OCI-LY7 (cell line): ENCODE measurements around the gene CCDC71L. TPM values are rescaled to one million over a fixed set of nuclear protein-coding genes. Genes with fewer than 3 reads are reported as not detected.

Experiments used
- BruUV-seq: library from RNA; stranded (reverse); fragments of 400-500 nt; replicated peaks from 2 replicates; lab custom pipeline; 2021; lab: Mats Ljungman, UMichigan
- CTCF ChIA-PET: fragments of 300-600 bp; sonication (Branson Sonifier 250); formaldehyde crosslinking; loops from one replicate; lab custom pipeline; 2022; ENCODE audit warnings: antibody characterized with exemption; ENCODE audit not compliant: unreplicated experiment; lab: Charles Lee
- POLR2A ChIA-PET: fragments of 300-600 bp; sonication (Branson Sonifier 250); formaldehyde crosslinking; loops from one replicate; lab custom pipeline; 2022; ENCODE audit warnings: antibody characterized with exemption; lab: Charles Lee
- DNase-seq: peaks from one replicate; pipeline ENCODE4 v3.0.0-alpha.2; 2015; ENCODE audit warnings: low spot score
- H2AFZ ChIP-seq: fragments of 200-600 bp; sonication (generic), shearing (Covaris generic); 2 replicates; pipeline ENCODE4 v1.6.1; 2014; ENCODE audit warnings: mild to moderate bottlenecking, antibody characterized with exemption, low read length, moderate library complexity
- H3K27ac ChIP-seq: fragments of 200-600 bp; sonication (generic); 2 replicates; pipeline ENCODE4 v1.5.1; 2014; ENCODE audit warnings: mixed run types, low read depth, mild to moderate bottlenecking, moderate library complexity, low read length, inconsistent platforms; ENCODE audit not compliant: poor library complexity, severe bottlenecking
- H3K36me3 ChIP-seq: fragments of 200-600 bp; sonication (generic); 2 replicates; pipeline ENCODE4 v1.6.1; 2014; ENCODE audit warnings: mild to moderate bottlenecking, antibody characterized with exemption, low read length, moderate library complexity, mixed read lengths; ENCODE audit not compliant: insufficient read depth
- H3K4me1 ChIP-seq: fragments of 200-600 bp; sonication (generic); 2 replicates; pipeline ENCODE4 v1.5.1; 2014; ENCODE audit warnings: mild to moderate bottlenecking, low read length; ENCODE audit not compliant: insufficient read depth, poor library complexity, severe bottlenecking
- H3K4me2 ChIP-seq: fragments of 200-600 bp; sonication (generic); 2 replicates; pipeline ENCODE4 v1.6.1; 2014; ENCODE audit warnings: mild to moderate bottlenecking, low read length
- H3K4me3 ChIP-seq: fragments of 200-600 bp; sonication (generic); 2 replicates; pipeline ENCODE4 v1.5.1; 2014; ENCODE audit warnings: mild to moderate bottlenecking, low read depth, low read length; ENCODE audit not compliant: poor library complexity, severe bottlenecking
- H3K79me2 ChIP-seq: fragments of 200-600 bp; sonication (generic); 2 replicates; pipeline ENCODE4 v1.6.1; 2016; ENCODE audit warnings: low read depth, mild to moderate bottlenecking, low read length, moderate library complexity, mixed read lengths; ENCODE audit not compliant: insufficient read depth
- H3K9me2 ChIP-seq: fragments of 200-600 bp; sonication (generic); 2 replicates; pipeline ENCODE4 v1.6.1; 2016; ENCODE audit warnings: mild to moderate bottlenecking, low read length, mixed read lengths; ENCODE audit not compliant: insufficient read depth
- H3K9me3 ChIP-seq: fragments of 200-600 bp; sonication (generic); 2 replicates; pipeline ENCODE4 v1.6.1; 2014; ENCODE audit warnings: mild to moderate bottlenecking, mixed run types, low read length, mixed read lengths
- H4K20me1 ChIP-seq: fragments of 200-600 bp; sonication (generic); 2 replicates; pipeline ENCODE4 v1.6.1; 2014; ENCODE audit warnings: mild to moderate bottlenecking, antibody characterized with exemption, low read length, moderate library complexity, mixed read lengths; ENCODE audit not compliant: insufficient read depth
- EZH2phosphoT487 ChIP-seq: fragments of 200-600 bp; sonication (generic); IDR thresholded peaks from 2 replicates; pipeline ENCODE4 v1.6.1; 2018; ENCODE audit warnings: low read depth, borderline replicate concordance, mild to moderate bottlenecking, mixed run types, antibody characterized with exemption, low read length, moderate library complexity, mixed read lengths
- intact Hi-C: fragments of 100-400 bp; cut with micrococcal nuclease; formaldehyde crosslinking; loops from one replicate; pipeline ENCODE4 v1.10.0; 2022; ENCODE audit not compliant: unreplicated experiment
- total RNA-seq, 2 experiments: library from RNA; depleted of rRNA in 1 of 2; stranded (reverse); fragments of >200 nt in 1 of 2; shearing (Covaris generic) in 1 of 2; gene quantifications; 2 replicates each; pipeline ENCODE4 v1.2.3, GENCODE V29; 2014 to 2022
- TF ChIP-seq, protein P1 (sequence below): fragments of 200-600 bp; sonication (generic); conservative IDR thresholded peaks from 2 replicates; pipeline ENCODE4 v1.5.1; 2014; ENCODE audit warnings: mild to moderate bottlenecking, antibody characterized with exemption, low read length, moderate library complexity, mixed read lengths

The CCDC71L gene
- total RNA-seq, 2 experiments from 2014 or later: 18.5 to 20.5 TPM

DNA sequence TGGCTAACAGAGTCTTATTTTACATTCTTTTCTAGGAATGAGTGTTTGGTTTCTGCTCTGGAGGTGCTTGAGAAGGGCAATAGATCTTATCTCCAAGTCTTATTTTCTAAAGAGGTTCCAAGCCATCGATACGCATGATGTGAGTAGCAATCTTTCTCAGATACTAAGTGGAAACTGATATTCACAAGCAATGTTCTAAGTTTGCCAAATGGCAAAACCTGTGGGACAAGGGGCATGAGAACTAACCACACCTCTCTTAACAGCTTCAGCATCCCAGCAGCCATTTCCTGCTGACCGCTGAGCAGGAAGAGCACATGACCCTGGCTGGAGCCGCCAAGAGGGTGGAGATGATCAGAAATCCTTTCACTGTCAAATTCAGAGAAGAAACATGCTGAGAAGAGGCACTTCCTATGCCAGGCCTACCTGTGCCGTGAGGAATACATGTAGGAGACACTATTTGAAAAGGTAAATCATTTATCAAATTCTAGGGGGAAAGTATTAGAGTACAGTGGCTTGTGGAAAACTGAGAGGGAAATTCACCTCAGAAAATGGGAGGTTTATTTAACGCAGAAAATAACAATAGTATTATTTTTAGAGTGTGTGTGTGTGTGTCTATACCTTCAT, 35.2 kb downstream of the CCDC71L start:
- Histone ChIP-seq H3K4me1 (no peaks in the 10 kb centered on the region), H3K4me2 (no peak overlapping the region), H3K9me3 (no peaks in the 10 kb centered on the region), H3K36me3 (no peaks in the 10 kb centered on the region), H2AFZ (no peak overlapping the region), H4K20me1 (no peaks in the 10 kb centered on the region), H3K79me2 (no peaks in the 10 kb centered on the region), H3K4me3 (no peak overlapping the region), H3K9me2 (no peaks in the 10 kb centered on the region), H3K27ac (no peak overlapping the region)
- no TSS peak for BruUV-seq
- TF ChIP-seq EZH2phosphoT487: no peak
- TF ChIP-seq, protein P1, sequence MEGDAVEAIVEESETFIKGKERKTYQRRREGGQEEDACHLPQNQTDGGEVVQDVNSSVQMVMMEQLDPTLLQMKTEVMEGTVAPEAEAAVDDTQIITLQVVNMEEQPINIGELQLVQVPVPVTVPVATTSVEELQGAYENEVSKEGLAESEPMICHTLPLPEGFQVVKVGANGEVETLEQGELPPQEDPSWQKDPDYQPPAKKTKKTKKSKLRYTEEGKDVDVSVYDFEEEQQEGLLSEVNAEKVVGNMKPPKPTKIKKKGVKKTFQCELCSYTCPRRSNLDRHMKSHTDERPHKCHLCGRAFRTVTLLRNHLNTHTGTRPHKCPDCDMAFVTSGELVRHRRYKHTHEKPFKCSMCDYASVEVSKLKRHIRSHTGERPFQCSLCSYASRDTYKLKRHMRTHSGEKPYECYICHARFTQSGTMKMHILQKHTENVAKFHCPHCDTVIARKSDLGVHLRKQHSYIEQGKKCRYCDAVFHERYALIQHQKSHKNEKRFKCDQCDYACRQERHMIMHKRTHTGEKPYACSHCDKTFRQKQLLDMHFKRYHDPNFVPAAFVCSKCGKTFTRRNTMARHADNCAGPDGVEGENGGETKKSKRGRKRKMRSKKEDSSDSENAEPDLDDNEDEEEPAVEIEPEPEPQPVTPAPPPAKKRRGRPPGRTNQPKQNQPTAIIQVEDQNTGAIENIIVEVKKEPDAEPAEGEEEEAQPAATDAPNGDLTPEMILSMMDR: no peak
- no peak for DNase-seq
- CTCF ChIA-PET: no interaction called here
- POLR2A ChIA-PET: no interaction called here
- intact Hi-C loops: no loop called here

DNA sequence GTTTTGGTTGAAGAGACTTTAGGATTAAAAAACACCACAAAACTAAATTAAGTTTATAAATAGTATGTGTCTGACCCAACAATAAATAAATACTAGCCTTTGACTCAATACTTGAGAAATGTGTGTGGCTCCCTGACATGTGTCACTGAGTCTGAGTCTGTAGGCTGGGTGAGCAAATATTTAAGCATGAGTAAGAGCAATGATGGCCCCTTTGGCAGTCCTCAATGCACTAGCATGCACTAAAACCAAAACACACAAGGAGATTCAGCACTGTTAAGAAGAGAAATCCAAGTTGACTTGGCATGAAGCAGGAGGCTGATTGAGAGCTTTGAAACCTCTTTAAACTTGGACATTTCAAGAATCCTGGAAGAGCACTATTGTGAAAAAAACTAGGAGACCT, 37.1 kb downstream of the CCDC71L start:
- Histone ChIP-seq H3K9me3 (no peaks in the 10 kb centered on the region), H3K27ac (no peak overlapping the region), H3K4me2 (no peak overlapping the region), H3K4me1 (no peaks in the 10 kb centered on the region), H3K36me3 (no peaks in the 10 kb centered on the region), H3K79me2 (no peaks in the 10 kb centered on the region), H2AFZ (no peak overlapping the region), H4K20me1 (no peaks in the 10 kb centered on the region), H3K4me3 (no peak overlapping the region), H3K9me2 (no peaks in the 10 kb centered on the region)
- TF ChIP-seq, protein P1: no peak
- TF ChIP-seq EZH2phosphoT487: no peak
- intact Hi-C loops: no loop called here
- ChIA-PET CTCF (no interaction called here), POLR2A (interaction anchor here (0.6 to 0.7 kb wide), 2 partner anchors 18 to 55 kb away, joined by 3 read pairs; no protein-coding TSS in a partner anchor)
- DNase-seq: no peak
- BruUV-seq: no TSS peak

DNA sequence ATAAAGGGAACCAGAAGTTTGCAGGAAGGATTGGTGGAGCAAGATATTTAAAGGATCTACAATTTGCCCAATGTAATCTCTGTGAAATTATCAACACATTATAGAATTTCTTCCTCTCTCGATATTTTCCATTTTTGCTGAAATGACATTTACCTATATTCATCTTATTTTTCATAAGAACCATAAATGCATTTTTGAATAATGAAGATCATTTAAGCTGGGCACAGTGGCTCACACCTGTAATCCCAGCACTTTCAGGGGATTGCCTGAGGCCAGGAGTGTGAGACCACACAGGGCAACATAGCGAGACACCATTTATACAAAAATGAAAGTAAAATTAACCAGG, 37.7 kb downstream of the CCDC71L start:
- no peaks in the 10 kb centered on the region for H3K4me1 ChIP-seq
- no peak for TF ChIP-seq EZH2phosphoT487
- TF ChIP-seq, protein P1: no peak
- ChIA-PET POLR2A (interaction anchor here (0.6 to 0.7 kb wide), 2 partner anchors 29 to 94 kb away, joined by 3 to 4 read pairs; no protein-coding TSS in a partner anchor), CTCF (no interaction called here)
- BruUV-seq: no TSS peak
- no peak overlapping the region for H3K27ac ChIP-seq
- H2AFZ ChIP-seq: no peak overlapping the region
- H3K9me3 ChIP-seq: no peaks in the 10 kb centered on the region
- H3K79me2 ChIP-seq: no peaks in the 10 kb centered on the region
- no peaks in the 10 kb centered on the region for H3K36me3 ChIP-seq
- no peaks in the 10 kb centered on the region for H4K20me1 ChIP-seq
- H3K4me2 ChIP-seq: no peak overlapping the region
- no peak for DNase-seq
- no peak overlapping the region for H3K4me3 ChIP-seq
- no peaks in the 10 kb centered on the region for H3K9me2 ChIP-seq
- intact Hi-C loops: no loop called here
